ENCODE measurements around the gene ERP27. TPM values are rescaled to one million over a fixed set of nuclear protein-coding genes. Genes with fewer than 3 reads are reported as not detected.

Gene ERP27
- total and polyA plus RNA-seq, 2 donors from 2014 or later = 11.0 to 35.3 TPM

GRCh38 chr12:14948672-14949071 is 10.3 kb upstream of the ERP27 start:
- no peaks in the 10 kb centered on the region for H3K27me3 ChIP-seq (ENCODE audit: control insufficient read depth, insufficient read depth, low read length)
- H3K9me3 ChIP-seq (ENCODE audit: control insufficient read depth in 2 of 3, insufficient read depth in 1 of 3, low read length in 3 of 3) = no peaks in the 10 kb centered on the region
- H3K9ac ChIP-seq (ENCODE audit: low read length in 3 of 3) = peak overlapping the region in 2 of 3 donors; percentile 0 to 62
- H3K36me3 ChIP-seq (ENCODE audit: control insufficient read depth in 2 of 3, insufficient read depth in 3 of 3, low read length in 3 of 3) = no peaks in the 10 kb centered on the region
- no peak for TF ChIP-seq CTCF (IDR thresholded peaks at IDR 0.05; ENCODE audit: borderline replicate concordance, extremely low read depth, insufficient read depth)
- no peak overlapping the region for H3K4me3 ChIP-seq (ENCODE audit: low read length in 3 of 3)
- FAIRE-seq (peak; percentile 39), DNase-seq (peak in 4 of 5 donors; percentile 49 to 93 (median 74))
- intact Hi-C loops (cut with DNase I) = no loop called here
- peak overlapping the region; percentile 58 to 84 for H3K27ac ChIP-seq (ENCODE audit: low read depth in 2 of 2, low read length in 2 of 2)
- peaks cover 9 to 34% (median 13%) of the 10 kb centered on the region in 3 donors for H3K4me1 ChIP-seq (ENCODE audit: control insufficient read depth in 2 of 3, insufficient read depth in 2 of 3, low read depth in 1 of 3, low read length in 3 of 3)

GRCh38 chr12:14946861-14947260 is 8.5 kb upstream of the ERP27 start:
- Histone ChIP-seq H3K4me3 (ENCODE audit: low read length in 3 of 3) (no peak overlapping the region), H3K27ac (ENCODE audit: low read depth in 2 of 2, low read length in 2 of 2) (no peak overlapping the region), H3K27me3 (ENCODE audit: control insufficient read depth, insufficient read depth, low read length) (no peaks in the 10 kb centered on the region), H3K9ac (ENCODE audit: low read length in 3 of 3) (no peak overlapping the region), H3K36me3 (ENCODE audit: control insufficient read depth in 2 of 3, insufficient read depth in 3 of 3, low read length in 3 of 3) (peaks cover 0 to 3% (median 0%) of the 10 kb centered on the region in 3 donors), H3K4me1 (ENCODE audit: control insufficient read depth in 2 of 3, insufficient read depth in 2 of 3, low read depth in 1 of 3, low read length in 3 of 3) (peaks cover 9 to 33% (median 12%) of the 10 kb centered on the region in 3 donors), H3K9me3 (ENCODE audit: control insufficient read depth in 2 of 3, insufficient read depth in 1 of 3, low read length in 3 of 3) (no peaks in the 10 kb centered on the region)
- DNase-seq = no peak
- FAIRE-seq = no peak
- intact Hi-C loops (cut with DNase I) = no loop called here
- TF ChIP-seq CTCF (IDR thresholded peaks at IDR 0.05; ENCODE audit: borderline replicate concordance, extremely low read depth, insufficient read depth) = no peak

- Histone ChIP-seq H3K9me3 (ENCODE audit: control insufficient read depth in 2 of 3, insufficient read depth in 1 of 3, low read length in 3 of 3) (no peaks in the 10 kb centered on the region), H3K9ac (ENCODE audit: low read length in 3 of 3) (no peak overlapping the region), H3K4me1 (ENCODE audit: control insufficient read depth in 2 of 3, insufficient read depth in 2 of 3, low read depth in 1 of 3, low read length in 3 of 3) (peaks cover 9 to 28% (median 9%) of the 10 kb centered on the region in 3 donors), H3K36me3 (ENCODE audit: control insufficient read depth in 2 of 3, insufficient read depth in 3 of 3, low read length in 3 of 3) (peaks cover 0 to 3% (median 0%) of the 10 kb centered on the region in 3 donors), H3K27ac (ENCODE audit: low read depth in 2 of 2, low read length in 2 of 2) (no peak overlapping the region), H3K27me3 (ENCODE audit: control insufficient read depth, insufficient read depth, low read length) (no peaks in the 10 kb centered on the region), H3K4me3 (ENCODE audit: low read length in 3 of 3) (no peak overlapping the region)
- DNase-seq = no peak
- intact Hi-C loops (cut with DNase I) = no loop called here
- no peak for TF ChIP-seq CTCF (IDR thresholded peaks at IDR 0.05; ENCODE audit: borderline replicate concordance, extremely low read depth, insufficient read depth)
- no peak for FAIRE-seq
These were observed 7.8 kb upstream of the ERP27 start for GRCh38 chr12:14946162-14946561.
